ENCODE data around the gene NRXN3.
"Not testable (repeated sequence)": the region's sequence is repeated elsewhere in the genome, so short reads cannot be mapped to it uniquely, and the experiment has no call there.

The NRXN3 gene

DNA sequence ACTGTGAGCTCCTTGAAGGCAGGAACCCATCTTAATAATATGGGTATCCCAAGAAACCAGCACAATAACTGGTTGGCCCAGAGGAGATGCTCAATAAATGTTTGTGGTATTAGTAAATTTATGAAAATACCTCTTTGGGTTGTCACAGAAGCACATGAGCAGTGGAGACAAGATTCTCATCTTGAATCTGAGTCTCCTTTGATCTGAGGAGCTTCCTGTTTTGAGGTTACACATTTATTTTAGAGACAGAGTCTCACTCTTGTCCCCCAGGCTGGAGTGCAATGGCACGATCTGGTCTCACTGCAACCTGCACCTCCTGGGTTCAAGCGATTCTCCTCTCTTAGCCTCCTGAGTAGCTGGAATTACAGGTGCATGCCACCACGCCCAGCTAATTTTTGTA lies 247.4 kb downstream of the NRXN3 start:
- DNase-seq, result no peak

DNA sequence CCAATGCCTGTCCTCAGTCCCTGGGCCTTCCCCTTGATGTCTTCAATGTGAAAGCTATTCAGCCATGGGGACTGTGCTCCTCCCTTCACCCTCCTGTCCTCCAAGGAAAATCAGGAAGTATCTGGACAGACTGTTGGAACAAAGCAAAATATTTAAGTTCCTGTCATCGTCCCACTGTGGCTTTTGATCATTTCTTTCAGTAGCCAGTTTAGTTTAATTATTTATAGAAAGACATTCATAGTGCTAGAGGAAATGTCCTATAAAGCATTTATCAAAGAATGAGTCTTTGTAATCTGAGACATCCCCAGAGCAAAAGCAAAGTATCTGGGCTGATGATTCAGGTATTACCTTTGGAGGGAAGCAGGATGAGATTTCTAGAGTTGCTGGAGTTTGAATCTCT lies 254.1 kb downstream of the NRXN3 start:
- no peak for DNase-seq

DNA sequence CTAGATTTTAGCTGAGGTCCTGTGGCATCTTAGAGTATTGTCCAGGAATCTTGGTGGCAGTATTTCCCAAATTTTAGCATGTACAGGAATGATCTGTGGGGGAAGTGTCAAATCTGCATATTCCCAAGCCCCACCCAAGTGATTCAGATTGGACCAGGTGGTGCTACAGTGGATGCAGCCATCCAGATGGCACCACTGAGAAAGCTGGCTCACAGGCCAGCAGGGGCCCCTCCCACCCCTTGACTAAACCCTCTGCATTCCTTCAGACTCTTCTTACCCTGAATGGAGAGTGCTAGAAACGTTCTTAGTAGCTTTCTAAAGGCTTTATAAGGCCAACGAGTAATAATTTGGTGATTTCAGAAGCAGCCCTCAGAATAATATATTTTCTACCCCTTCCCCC lies 255.2 kb downstream of the NRXN3 start:
- no peak for DNase-seq

DNA sequence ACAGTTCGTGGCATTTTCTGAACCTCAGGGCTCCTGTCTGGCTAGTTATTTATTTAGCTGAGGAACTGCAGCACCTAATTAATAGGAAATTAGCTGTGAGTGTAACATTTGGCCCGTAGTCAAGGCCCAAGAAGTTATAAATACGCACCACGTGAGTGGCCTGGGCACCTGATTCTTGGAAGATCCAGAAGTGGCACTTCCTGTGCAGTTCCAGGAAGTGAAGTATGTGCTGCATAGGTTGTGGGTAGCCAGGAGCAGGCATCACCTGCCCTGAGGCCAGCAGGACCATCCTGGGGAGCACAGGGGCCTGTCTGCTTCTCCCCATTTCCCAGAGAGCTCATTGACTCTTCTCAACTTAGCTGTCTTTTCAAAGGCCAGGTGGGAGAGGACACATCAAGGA lies 255.6 kb downstream of the NRXN3 start:
- DNase-seq, result no peak

DNA sequence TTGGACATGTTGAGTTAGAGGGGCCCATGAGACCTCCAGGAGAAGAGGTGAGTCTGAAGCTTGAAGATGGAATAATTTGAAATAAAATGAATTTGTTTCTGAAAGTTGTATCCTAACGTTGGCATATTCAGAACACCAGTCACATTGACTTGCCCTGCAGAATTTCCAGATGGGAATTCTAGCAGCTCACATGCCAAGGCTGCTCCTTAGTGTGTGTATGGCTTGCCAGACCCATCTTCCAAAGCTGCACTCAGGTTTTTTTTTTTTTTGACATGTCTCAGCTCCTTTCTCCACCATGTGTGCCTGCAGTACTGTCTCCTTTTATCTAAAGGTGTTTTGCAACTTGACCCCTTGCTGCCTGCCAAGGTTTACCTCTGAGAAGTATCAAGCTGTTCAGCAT lies 261.9 kb downstream of the NRXN3 start:
- no peak for DNase-seq

DNA sequence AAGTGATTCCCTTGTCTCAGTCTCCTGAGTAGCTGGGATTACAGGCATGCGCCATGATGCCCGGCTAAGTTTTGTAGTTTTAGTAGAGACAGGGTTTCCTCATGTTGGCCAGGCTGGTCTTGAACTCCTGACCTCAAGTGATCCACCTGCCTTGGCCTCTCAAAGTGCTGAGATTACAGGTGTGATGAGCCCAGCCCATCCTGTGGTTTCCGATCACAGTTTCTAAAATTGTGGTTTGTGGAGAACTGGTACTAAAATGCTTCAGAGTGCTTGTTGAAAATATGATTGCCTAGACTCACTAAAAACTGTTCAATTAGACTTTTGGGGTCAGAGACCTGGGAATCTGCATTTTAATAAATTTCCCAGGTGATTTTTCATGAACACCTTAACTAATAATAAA lies 267.3 kb downstream of the NRXN3 start:
- not testable (repeated sequence) for DNase-seq

DNA sequence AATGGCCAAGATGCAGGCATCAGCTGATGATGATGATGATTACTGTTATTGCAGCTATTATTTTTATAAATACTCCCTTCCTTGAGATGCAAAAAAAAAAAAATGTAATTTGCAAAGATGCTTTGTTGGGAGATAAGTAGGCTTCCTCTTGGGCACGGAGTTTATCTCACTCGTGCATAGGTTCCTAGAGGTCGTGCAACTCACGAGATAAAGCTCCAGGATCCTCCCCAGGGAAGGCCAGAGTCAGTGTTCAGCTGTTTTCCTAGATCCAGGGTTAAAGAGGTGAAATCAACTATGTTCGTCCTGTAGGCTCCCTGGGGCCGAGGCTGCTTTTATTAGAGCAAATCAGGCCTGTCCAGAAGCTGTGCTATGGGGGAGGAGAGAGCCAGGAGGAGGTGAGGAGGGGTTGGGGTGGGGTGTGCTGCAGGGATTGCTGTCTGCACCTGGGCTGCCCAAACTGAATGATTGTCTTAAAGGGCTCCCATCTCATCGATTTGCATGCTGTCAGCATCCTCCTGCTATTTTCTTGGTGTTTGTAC lies 270.3 kb downstream of the NRXN3 start:
- DNase-seq, result no peak

DNA sequence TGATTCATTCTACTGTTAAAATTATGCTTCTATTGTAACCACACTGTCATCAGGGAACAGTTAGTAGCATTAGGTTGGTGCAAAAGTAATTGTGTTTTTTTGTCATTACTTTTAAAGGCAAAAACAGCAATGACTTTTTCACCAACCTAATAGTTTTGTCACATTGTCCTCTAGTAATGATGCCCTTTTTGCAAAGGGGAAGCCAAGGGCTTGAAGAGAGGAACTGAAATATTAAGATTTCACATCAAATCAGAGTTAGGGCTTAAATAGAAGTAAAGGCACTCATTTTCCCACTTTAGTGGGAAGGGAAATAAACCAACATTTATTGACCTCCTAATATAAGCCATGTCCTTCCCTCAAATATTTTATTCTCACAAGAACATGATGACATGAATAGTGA lies 273.7 kb downstream of the NRXN3 start:
- DNase-seq, result no peak

DNA sequence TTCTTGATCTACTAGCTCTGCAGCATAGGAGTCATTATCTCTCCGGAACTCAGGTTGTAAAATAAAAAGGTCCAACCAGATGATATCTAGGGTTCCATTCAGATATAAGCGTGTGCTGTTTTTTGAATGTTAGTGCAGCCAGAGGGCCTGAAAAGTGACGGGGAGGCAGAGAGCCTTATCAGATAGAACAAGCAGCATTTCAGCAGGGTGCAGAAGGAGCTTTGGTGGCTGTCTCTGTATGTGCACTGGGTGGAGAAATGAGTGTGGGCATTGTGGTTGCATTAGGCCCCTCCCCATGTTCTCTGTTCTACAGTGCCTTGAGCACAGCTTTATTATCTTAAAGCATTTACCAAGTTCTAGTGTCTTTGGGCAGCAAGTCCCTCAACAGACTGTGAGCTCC lies 275.1 kb downstream of the NRXN3 start:
- DNase-seq, result no peak

DNA sequence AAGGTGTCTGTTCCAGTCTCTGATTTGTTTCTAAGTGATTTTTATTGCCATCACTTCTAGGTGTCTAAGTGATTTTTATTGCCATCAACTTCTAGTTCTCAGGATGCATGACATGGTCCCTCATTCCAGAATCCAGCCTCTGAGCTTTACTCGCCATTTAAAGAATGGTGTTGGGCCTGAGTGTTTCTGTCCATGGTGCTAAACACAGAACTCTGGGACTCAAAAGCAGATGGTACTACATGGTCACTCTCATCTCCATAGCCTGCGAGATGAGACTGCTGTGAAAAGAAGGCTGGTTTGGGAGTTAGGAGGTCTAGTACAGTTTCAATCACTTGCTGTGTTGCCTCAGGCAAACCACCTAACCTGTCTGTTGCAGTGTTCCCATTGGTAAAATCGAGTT lies 276.6 kb downstream of the NRXN3 start:
- no peak for DNase-seq

DNA sequence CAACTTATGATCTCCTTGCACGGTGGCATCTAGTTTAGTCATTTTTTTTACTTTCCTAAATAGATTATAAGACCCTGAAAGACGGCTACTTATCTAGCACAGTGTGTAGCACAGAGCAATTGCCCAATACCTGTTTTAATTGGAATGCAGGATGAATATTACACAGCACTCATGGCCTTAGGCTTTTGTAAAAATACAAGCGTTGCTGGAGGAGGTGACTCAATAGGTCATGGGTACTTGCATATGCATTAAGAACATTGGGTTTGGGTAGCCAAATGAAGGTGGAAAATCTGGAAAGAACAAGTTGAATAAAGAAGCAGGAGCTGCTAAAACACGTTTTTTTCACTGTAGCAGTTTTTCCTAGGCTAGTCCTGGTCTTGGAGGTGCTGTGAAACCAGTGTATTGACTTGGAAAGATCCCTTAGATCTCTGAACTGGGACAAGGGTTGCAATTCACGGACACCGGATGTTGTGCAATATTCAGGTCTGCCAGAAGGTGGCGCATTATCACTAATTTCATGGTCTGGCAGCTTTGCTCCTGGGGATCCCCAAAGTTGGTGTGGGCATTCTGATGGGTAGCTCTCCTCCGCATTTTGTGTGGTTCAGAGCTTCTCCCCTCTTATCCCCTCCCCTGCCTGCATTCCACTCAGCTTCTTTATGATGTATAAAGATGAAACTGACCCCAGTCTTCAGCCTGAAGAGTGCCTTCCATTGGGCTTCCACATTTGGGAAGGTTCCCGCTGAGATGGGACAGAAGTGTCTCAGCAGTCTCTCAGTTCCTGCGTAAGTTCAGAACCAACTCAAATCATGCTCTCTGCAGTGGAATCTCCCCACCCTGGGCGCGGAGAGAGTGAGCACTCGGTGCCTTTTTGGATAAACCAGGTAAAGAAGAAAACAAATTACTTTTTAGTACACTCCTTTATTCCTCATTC lies 278.3 kb downstream of the NRXN3 start:
- peak; percentile 67 for DNase-seq

DNA sequence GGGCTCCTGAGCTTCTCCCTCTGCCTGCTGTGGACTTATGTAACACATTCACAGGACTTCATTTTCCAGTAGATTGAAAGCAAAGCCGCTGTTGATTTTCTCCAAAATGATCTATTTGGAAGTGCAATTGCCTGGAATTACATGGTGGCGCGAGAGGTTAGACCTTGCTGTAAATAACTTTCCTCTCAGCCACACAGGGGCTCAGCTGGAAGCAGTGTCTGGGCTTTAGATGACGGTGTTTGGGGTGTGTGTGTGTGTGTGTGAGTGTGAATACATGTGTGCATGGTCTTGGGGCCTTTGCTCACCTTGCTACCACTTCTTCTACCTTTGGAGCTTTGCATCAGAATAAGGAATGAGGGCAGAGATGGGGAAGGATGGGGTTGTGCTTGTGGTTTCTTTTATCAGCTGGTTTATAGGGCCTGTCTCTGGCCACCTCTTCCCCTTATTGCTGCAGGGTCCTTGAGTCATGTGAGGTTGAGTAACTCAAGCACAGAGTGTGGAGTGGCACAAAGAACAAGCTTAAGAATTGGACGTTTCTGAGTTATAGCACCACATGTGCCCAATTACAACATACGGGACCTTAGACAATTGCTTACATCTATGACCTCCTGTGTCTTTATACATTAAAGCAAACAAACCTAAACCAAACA lies 280.6 kb downstream of the NRXN3 start:
- no peak for DNase-seq

DNA sequence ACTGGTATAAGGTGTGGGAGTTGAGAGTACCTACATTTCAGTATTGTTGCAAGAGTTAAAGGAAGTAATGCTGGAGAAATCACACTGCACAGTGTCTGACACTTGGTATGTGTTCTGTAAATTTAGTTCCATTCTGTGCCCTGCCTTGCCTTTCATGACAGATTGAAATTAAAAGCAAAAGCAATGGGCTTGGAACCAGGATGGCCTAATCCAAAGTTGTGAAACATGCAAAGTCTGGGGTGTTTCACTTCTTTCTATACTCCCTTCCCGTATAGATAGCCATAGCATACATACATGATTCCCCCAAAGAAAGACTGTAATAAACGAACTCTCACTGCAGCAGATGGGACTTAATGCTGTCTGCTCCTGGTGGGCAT lies 281.1 kb downstream of the NRXN3 start:
- DNase-seq, result no peak

DNA sequence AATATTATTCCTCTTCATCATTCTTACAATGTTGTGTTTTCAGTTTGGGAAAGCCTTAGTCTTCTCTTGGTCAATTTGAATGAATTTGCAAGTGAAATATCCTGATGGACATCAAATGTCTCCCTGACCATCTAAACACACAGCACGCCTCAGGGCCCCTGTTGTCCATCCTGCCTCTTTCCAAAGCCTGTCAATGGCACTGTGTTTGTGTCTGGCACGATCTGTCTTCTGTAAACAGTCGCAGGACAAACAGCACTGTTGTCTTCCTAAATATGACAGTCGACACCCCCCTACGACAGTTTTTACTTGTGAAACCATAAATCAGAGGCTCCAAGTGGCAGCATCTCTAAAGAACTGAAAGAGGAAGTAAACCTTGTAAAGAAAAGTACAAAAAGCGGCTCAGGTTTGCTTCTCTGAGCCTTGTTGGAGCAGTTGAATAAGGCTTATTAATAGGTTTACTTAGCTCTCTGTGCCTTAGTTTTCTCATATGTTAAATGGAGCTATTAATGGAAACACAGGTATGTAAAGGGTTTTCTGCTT lies 285.8 kb downstream of the NRXN3 start:
- DNase-seq, result no peak

DNA sequence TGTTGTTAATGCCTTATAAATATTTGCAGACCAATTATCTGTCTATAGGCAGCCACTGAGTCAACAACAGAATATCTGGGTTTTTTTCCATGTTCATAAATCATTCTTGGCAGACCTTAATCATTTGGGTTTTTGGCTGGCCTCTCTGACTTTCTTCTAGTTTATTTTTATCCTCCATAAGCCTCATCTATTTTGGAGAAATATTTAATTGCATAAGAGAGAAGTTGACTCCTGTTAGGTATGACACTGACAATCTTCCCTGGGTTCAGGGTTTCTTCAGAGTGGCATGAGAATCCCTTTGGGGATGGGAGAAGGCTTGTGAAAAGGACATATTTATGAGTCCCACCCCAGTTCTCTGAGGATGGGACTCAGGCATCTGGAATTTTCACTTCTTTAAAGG lies 299.8 kb downstream of the NRXN3 start:
- DNase-seq, result no peak

DNA sequence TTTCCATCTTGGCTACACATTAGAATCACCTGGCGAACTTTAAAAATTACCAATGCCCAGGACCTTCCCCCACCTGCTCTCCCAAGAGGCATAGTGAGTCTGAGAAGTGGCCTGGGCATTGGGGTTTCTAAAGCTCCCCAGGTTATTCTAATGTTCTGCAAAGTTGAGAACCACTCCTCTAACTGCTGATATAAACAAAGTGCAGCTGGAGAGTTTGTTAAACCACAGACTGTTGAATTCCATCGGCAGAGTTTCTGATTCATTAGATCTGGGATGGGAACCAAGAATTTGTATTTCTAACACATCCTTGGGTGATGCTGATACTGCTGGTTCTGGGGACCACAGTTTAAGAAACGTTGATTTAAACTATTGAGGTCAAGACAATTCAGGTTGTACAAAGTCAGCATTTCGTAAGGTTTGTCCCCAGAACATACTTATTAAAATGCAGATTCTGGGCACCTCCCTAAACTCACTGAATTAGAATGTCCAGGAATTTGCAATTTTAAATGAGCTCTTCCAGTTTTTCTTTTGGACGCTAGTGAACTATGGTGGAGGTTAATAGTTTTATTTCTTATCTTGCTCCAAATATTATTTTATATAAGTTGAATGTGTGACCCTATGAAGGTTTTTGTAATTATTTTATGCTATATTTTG lies 309.1 kb downstream of the NRXN3 start:
- peak; percentile 18 for DNase-seq

DNA sequence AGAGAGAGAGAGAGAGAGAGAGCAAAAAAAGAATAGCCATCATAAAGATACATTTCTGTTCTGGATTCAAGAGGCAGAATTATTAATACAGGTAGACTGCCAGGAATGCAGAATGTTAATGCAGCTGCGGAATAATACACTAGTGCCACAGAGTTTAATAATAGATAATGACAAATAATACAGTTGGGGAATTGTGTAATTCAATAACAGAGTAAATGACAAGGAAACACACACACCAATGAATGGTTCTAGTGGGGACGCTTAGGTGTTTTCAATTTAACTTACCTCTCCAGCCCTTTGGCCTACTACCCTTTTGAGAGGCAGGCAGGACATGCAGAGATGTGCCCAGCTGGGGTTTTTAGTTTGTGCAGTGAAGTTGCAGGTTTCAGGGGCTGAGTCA lies 313.9 kb downstream of the NRXN3 start:
- no peak for DNase-seq

DNA sequence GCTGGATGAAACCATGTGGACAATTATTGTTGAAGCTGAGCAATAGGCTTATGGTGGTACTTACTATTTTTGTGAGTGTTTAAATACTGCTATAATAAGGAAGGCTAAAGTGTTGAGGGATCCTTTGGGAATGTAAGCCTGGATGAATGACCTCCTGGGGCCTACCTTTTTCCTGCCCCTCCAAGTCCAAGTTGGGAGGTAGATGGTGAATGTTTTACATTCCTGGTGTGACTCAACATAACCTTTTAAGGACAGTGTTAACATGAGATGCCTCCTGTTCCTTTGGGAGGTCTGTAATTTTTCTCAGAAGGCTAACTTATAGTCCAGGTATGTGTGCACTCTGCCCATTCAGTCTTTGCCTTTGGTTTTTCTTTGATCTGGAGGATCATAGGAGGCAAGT lies 315.9 kb downstream of the NRXN3 start:
- no peak for DNase-seq

DNA sequence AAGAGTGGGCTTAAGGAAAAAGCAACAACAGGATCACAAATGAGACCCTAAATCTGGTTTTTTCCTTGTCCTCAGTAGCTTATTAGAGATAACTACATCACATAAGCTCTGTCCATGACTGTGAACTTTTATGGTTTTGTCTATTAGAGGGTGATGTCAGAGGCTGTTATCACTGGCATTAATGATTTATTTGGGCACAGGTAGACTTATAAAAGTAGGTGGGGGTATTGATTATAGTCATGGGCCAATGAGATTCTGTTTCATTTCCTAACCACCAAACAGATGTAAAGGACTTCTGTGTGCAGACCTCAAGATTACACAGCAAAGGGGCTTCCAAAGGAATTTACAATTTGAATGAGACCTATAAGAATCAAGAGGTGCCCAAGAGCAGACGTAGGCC lies 316.4 kb downstream of the NRXN3 start:
- no peak for DNase-seq

DNA sequence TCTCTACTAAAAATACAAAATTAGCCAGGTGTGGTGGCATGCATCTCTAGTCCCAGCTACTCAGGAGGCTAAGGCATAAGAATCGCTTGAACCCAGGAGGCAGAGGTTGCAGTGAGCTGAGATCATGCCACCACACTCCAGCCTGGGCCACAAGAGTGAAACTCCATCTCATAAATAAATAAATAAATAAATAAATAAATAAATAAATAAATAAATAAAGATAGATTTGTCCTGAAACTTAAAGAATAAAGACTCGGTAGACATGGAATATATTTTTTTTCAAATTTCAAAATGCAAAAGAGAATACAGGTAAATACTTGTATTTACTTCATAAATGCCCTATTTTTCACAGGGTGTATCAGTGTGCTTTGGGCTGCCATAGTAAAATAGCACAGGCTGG lies 317.4 kb downstream of the NRXN3 start:
- DNase-seq, result not testable (repeated sequence)

DNA sequence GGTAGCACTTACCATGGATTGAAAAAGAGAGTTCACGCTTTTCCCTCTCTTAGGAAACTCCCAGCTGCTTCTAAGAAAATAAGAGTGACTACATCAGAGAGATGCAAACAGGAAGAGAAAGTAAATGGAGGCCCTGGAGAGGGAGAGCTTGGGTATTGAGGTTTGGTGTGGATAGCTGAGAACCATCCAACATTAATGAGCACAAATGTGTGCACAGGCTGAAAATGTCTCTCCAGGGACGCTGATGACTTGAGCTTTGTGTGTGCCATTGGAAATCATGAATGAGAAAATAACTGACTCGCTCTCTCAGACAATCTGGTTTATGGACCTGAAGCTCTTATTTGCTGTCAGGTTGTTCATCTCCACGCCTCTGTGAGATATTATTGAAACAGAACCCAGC lies 318.8 kb downstream of the NRXN3 start:
- no peak for DNase-seq

DNA sequence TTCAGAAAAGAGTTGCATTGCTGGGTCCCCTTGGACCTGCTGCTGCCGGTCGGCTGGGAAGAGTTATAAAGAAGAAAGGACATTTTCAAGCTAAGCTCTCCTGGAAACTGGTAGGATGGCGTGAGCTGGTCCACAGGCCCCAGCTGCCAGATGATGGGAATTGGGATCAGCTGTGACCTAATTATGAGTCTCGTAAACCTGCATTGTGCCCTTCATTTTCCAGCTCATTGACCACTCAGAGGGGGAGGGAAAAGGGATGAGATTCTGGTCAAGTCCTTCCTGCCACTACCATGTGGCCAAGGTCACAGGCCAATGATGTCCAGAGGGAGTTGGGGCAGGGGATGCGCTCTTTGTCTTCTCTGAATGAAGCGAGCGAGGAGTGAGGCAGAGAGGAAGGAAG lies 320.9 kb downstream of the NRXN3 start:
- no peak for DNase-seq

DNA sequence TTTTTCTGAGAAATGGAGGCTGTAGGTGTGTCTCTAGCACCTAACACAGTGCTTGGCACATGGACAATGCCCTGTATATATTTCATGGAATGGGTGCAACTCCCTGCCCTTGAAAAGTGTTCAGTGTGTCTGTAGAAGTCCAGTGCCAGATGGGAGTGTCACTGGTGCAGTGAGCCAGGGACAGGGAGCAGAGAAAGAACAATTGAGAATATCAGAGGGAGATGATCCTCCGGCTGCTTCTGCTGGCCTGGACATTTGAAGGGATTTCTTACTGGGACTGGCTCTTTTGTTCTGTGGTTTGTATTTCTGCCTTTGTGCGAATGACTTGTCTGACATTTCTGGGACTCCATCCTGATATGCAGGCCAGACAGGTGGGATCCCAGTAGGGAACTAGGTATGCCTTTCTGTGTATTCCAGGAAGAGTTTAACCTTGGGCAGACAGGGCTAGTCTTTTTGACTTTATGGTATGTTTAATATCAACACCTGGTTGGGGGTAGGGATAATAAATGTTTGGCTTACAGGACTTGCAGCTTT lies 328.0 kb downstream of the NRXN3 start:
- no peak for DNase-seq
